Measurements from ENCODE around the gene MAF.

DNA sequence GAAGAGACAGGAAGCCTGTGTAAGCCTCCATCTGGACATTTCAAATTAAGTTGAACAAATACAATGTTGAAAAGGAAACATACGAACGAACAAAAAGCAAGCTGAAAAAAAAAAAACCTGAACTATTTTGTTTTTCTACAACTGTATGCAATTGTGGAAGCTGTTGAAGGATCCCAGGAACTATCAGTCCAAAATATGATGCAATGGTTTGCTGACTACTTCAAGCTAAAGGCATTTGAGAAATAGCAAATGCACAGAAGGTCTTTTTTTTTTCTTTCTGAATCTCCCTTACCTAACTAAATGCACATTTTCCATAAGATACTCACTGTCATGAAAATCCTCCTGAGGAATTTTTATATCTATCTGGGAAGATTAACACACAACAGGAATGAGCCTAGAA is 40.2 kb downstream of the MAF start:
- TF ChIP-seq POLR2A (IDR thresholded peaks at IDR 0.05; ENCODE audit: low read length) (no peak), GATA1 (IDR thresholded peaks at IDR 0.05; ENCODE audit: low read depth, low read length) (no peak)
